Fibroblast of lung (primary cell): ENCODE results near the gene SAMD13.

ENCODE experiments used
- CTCF ChIP-seq, 2 donors: IDR thresholded peaks in 1 of 2; conservative IDR thresholded peaks in 1 of 2; 1 replicate in 1 of 2; 2 replicates in 1 of 2; pipeline ENCODE4 v1.5.1; 2011 to 2012; ENCODE audit warnings: low read length in 2 of 2, control low read depth in 1 of 2, inconsistent platforms in 1 of 2, low read depth in 1 of 2, mild to moderate bottlenecking in 1 of 2
- EZH2 ChIP-seq: IDR thresholded peaks from 2 replicates; pipeline ENCODE4 v1.5.1; 2012; ENCODE audit warnings: low read length, control low read depth, mild to moderate bottlenecking; ENCODE audit errors: missing control alignments

GRCh38 chr1:84289169-84289785 lies 12.2 kb upstream of the SAMD13 start:
- no peak for TF ChIP-seq CTCF (conservative IDR thresholded peaks at IDR 0.05 in 1 of 2, IDR thresholded peaks at IDR 0.05 in 1 of 2; ENCODE audit: low read depth in 1 of 2, low read length in 2 of 2)
- no peak for TF ChIP-seq EZH2
